ENCODE measurements around the gene C18orf63. TPM values are rescaled to one million over a fixed set of nuclear protein-coding genes. Genes with fewer than 3 reads are reported as not detected.

Gene C18orf63
- total RNA-seq, 3 donors from 2014 or later: 0.16 TPM; not detected in 2

Other genes starting within 250 kb of the C18orf63 start
- gene FBXO15, start 168.0 kb upstream of the C18orf63 start, total RNA-seq: 1 to 10 TPM in 1 of 3 donors, under 1 TPM in 2; 0.64 to 1.3 (median 0.73) TPM
- gene TIMM21, start 167.3 kb upstream of the C18orf63 start, total RNA-seq: 10 to 100 TPM; 30.8 to 38.1 (median 35.9) TPM
- gene CYB5A, start 23.9 kb upstream of the C18orf63 start, total RNA-seq: 100 to 1,000 TPM; 185 to 646 (median 300) TPM
- under 1 TPM in 1 of 3 donors, not detected in 2; 0.16 TPM for gene DIPK1C, start 141.5 kb downstream of the C18orf63 start, total RNA-seq
- gene CNDP2, start 180.5 kb downstream of the C18orf63 start, total RNA-seq: 100 to 1,000 TPM in 1 of 3 donors, 10 to 100 TPM in 2; 81.0 to 104 (median 95.7) TPM
- gene CNDP1, start 218.7 kb downstream of the C18orf63 start, total RNA-seq: under 1 TPM in 1 of 3 donors, not detected in 2; 0.33 TPM